Hepatocyte (in vitro differentiated cells): ENCODE measurements around the gene CCDC60. TPM values are rescaled to one million over a fixed set of nuclear protein-coding genes. Genes with fewer than 3 reads are reported as not detected.

ENCODE experiments used
- DNase-seq: peaks from one replicate; pipeline ENCODE4 v3.0.0-alpha.2; 2016; ENCODE audit warnings: low spot score
- H2AFZ ChIP-seq: fragments of 200-600 bp; sonication (generic); 2 replicates; pipeline ENCODE4 v1.6.0; 2016; ENCODE audit warnings: antibody characterized with exemption, mild to moderate bottlenecking
- H3K27ac ChIP-seq: fragments of 200-600 bp; sonication (generic); 2 replicates; pipeline ENCODE4 v1.5.1; 2016; ENCODE audit warnings: mild to moderate bottlenecking
- H3K27me3 ChIP-seq: fragments of 200-600 bp; sonication (generic); 2 replicates; pipeline ENCODE4 v1.6.1; 2016
- H3K36me3 ChIP-seq: fragments of 200-600 bp; sonication (generic); replicated peaks from 2 replicates; pipeline ENCODE4 v1.5.1; 2016; ENCODE audit warnings: low read depth; ENCODE audit not compliant: insufficient read depth
- H3K4me1 ChIP-seq: fragments of 200-600 bp; sonication (generic); 2 replicates; pipeline ENCODE4 v1.5.1; 2016; ENCODE audit warnings: mild to moderate bottlenecking, moderate library complexity; ENCODE audit not compliant: insufficient read depth
- H3K4me2 ChIP-seq: fragments of 200-600 bp; sonication (generic); 2 replicates; pipeline ENCODE4 v1.6.0; 2016
- H3K4me3 ChIP-seq: fragments of 200-600 bp; sonication (generic); 2 replicates; pipeline ENCODE4 v1.5.1; 2016; ENCODE audit warnings: mild to moderate bottlenecking
- H3K79me2 ChIP-seq: fragments of 200-600 bp; sonication (generic); 2 replicates; pipeline ENCODE4 v1.6.0; 2017; ENCODE audit warnings: mild to moderate bottlenecking
- H3K9me2 ChIP-seq: fragments of 200-600 bp; sonication (generic); replicated peaks from 2 replicates; pipeline ENCODE4 v1.6.0; 2017; ENCODE audit warnings: mild to moderate bottlenecking; ENCODE audit not compliant: insufficient read depth
- H3K9me3 ChIP-seq: fragments of 200-600 bp; sonication (generic); 2 replicates; pipeline ENCODE4 v1.5.1; 2016; ENCODE audit warnings: low read depth, mild to moderate bottlenecking
- H4K20me1 ChIP-seq: fragments of 200-600 bp; sonication (generic); 2 replicates; pipeline ENCODE4 v1.6.0; 2016; ENCODE audit warnings: mild to moderate bottlenecking; ENCODE audit not compliant: insufficient read depth, poor library complexity, severe bottlenecking
- CTCF ChIP-seq: fragments of 200-600 bp; sonication (generic); IDR thresholded peaks from 2 replicates; pipeline ENCODE4 v1.5.1; 2016; ENCODE audit warnings: antibody characterized with exemption, mild to moderate bottlenecking; ENCODE audit not compliant: poor library complexity
- EZH2 ChIP-seq: fragments of 200-600 bp; sonication (generic); IDR thresholded peaks from 2 replicates; pipeline ENCODE4 v1.6.1; 2016; ENCODE audit warnings: antibody characterized with exemption, mild to moderate bottlenecking, borderline replicate concordance
- EZH2phosphoT487 ChIP-seq: fragments of 200-600 bp; sonication (generic); IDR thresholded peaks from one replicate; pipeline ENCODE4 v1.6.1; 2018; ENCODE audit warnings: antibody characterized with exemption, mild to moderate bottlenecking, low read depth, moderate library complexity; ENCODE audit not compliant: unreplicated experiment, severe bottlenecking
- WGBS: methylation state at CpG from one replicate; pipeline ENCODE4 v1.1.6; 2016; ENCODE audit warnings: low lambda C conversion rate; ENCODE audit errors: missing lambda C conversion rate; 5-methylcytosine and 5-hydroxymethylcytosine counted together
- polyA plus RNA-seq: library from polyadenylated mRNA; unstranded; fragments of >200 nt; fragmentation: Nextera tagmentation; extraction: Ambion mirVana; gene quantifications from 2 replicates; pipeline ENCODE4 v1.2.1, GENCODE V29; 2016
- total RNA-seq: library from RNA; depleted of rRNA; stranded (reverse); fragments of >200 nt; gene quantifications from 2 replicates; pipeline ENCODE4 v1.2.3, GENCODE V29; 2014

The CCDC60 gene
- total and polyA plus RNA-seq, 2 experiments from 2014 or later: 0.47 TPM; not detected in 1

- Histone ChIP-seq H3K36me3 (no peaks in the 10 kb centered on the region), H3K27me3 (no peaks in the 10 kb centered on the region), H3K4me1 (no peaks in the 10 kb centered on the region), H2AFZ (no peak overlapping the region), H3K9me3 (no peaks in the 10 kb centered on the region), H3K27ac (no peak overlapping the region), H3K9me2 (no peaks in the 10 kb centered on the region), H4K20me1 (no peaks in the 10 kb centered on the region), H3K4me3 (no peak overlapping the region), H3K79me2 (no peaks in the 10 kb centered on the region), H3K4me2 (no peak overlapping the region)
- DNase-seq: no peak
- TF ChIP-seq CTCF (no peak), EZH2phosphoT487 (no peak), EZH2 (no peak)
- 77% methylated on average over 8 of the region's 8 CpGs for WGBS
Observed at GRCh38 chr12:119576118-119576810, 241.7 kb downstream of the CCDC60 start.

- Histone ChIP-seq H3K79me2 (no peaks in the 10 kb centered on the region), H3K4me3 (no peak overlapping the region), H3K9me2 (no peaks in the 10 kb centered on the region), H3K4me1 (no peaks in the 10 kb centered on the region), H3K36me3 (no peaks in the 10 kb centered on the region), H3K9me3 (no peaks in the 10 kb centered on the region), H2AFZ (no peak overlapping the region), H3K27ac (no peak overlapping the region), H4K20me1 (no peaks in the 10 kb centered on the region), H3K4me2 (no peak overlapping the region), H3K27me3 (no peaks in the 10 kb centered on the region)
- DNase-seq: no peak
- 44% methylated on average over 1 of the region's 1 CpG for WGBS
- TF ChIP-seq EZH2 (no peak), CTCF (no peak), EZH2phosphoT487 (no peak)
Observed at GRCh38 chr12:119576915-119577314, 242.4 kb downstream of the CCDC60 start.

GRCh38 chr12:119578112-119578511, 243.6 kb downstream of the CCDC60 start:
- no peaks in the 10 kb centered on the region for H3K9me2 ChIP-seq
- no peak overlapping the region for H3K4me2 ChIP-seq
- H4K20me1 ChIP-seq: no peaks in the 10 kb centered on the region
- H3K4me1 ChIP-seq: no peaks in the 10 kb centered on the region
- no peak for DNase-seq
- H2AFZ ChIP-seq: no peak overlapping the region
- no peak overlapping the region for H3K27ac ChIP-seq
- no peaks in the 10 kb centered on the region for H3K27me3 ChIP-seq
- H3K9me3 ChIP-seq: no peaks in the 10 kb centered on the region
- H3K36me3 ChIP-seq: no peaks in the 10 kb centered on the region
- no peak overlapping the region for H3K4me3 ChIP-seq
- H3K79me2 ChIP-seq: no peaks in the 10 kb centered on the region
- WGBS: 94% methylated on average over 2 of the region's 2 CpGs
- no peak for TF ChIP-seq EZH2phosphoT487
- no peak for TF ChIP-seq CTCF
- TF ChIP-seq EZH2: no peak
